HepG2 (cell line): ENCODE data around the gene HCK.

Experiments used
- EP300 ChIP-seq, 3 experiments: sonication (generic) in 1 of 3; formaldehyde crosslinking in 1 of 3; IDR thresholded peaks; 2 replicates each; pipeline versions ENCODE4 v1.5.1 to v1.6.1; 2011 to 2020; ENCODE audit warnings: low read depth in 2 of 3, low read length in 2 of 3, borderline replicate concordance in 1 of 3, improper control_type of control experiment in 1 of 3, mild to moderate bottlenecking in 1 of 3, missing genetic modification reagents in 1 of 3, moderate library complexity in 1 of 3
- TCF7 ChIP-seq: sonication (generic); IDR thresholded peaks from 2 replicates; pipeline ENCODE4 v1.6.1; 2016; ENCODE audit warnings: antibody characterized with exemption, low read depth
- ZFP36 ChIP-seq: fragments of 150-350 bp; IDR thresholded peaks from 2 replicates; pipeline ENCODE4 v1.6.1; 2018; ENCODE audit warnings: borderline replicate concordance, low read length, low read depth; ENCODE audit not compliant: partially characterized antibody
- ZNF264 ChIP-seq: sonication (generic); formaldehyde crosslinking; IDR thresholded peaks from 2 replicates; pipeline ENCODE4 v1.4.0; 2020; ENCODE audit warnings: missing genetic modification reagents
- ZNF350 ChIP-seq: sonication (generic); formaldehyde crosslinking; IDR thresholded peaks from 2 replicates; pipeline ENCODE4 v1.4.0; 2020; ENCODE audit warnings: mild to moderate bottlenecking, low read depth, missing genetic modification reagents, borderline replicate concordance
- TF ChIP-seq, protein P1 (sequence below): sonication (generic); formaldehyde crosslinking; IDR thresholded peaks from 2 replicates; pipeline ENCODE4 v1.5.0; 2020; ENCODE audit warnings: mild to moderate bottlenecking, missing genetic modification reagents, moderate library complexity
- TF ChIP-seq, protein P2 (sequence below): sonication (generic); formaldehyde crosslinking; IDR thresholded peaks from 2 replicates; pipeline ENCODE4 v1.9.0; 2021; ENCODE audit warnings: mild to moderate bottlenecking, missing genetic modification reagents

DNA sequence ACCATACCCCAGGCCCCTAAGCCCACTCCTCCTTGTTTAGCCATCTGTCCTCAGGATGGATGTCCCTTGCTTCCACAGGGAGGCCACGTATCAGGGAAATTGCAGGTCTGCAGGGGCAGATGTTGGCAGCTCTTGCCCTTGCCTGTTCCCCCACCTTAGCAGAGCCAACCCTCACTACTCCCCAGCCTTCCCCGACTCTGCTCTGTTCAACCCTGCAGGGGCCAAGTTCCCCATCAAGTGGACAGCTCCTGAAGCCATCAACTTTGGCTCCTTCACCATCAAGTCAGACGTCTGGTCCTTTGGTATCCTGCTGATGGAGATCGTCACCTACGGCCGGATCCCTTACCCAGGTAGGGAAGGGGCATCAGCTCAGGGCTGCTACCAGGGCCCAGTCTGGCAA is 46.7 kb downstream of the HCK start:
- no peak for TF ChIP-seq EP300 (IDR thresholded peaks at IDR 0.05; ENCODE audit: low read depth in 2 of 2, low read length in 2 of 2)
- no peak for TF ChIP-seq EP300 (CRISPR knock-in tag; IDR thresholded peaks at IDR 0.05; ENCODE audit: borderline replicate concordance)
- TF ChIP-seq, protein P1, sequence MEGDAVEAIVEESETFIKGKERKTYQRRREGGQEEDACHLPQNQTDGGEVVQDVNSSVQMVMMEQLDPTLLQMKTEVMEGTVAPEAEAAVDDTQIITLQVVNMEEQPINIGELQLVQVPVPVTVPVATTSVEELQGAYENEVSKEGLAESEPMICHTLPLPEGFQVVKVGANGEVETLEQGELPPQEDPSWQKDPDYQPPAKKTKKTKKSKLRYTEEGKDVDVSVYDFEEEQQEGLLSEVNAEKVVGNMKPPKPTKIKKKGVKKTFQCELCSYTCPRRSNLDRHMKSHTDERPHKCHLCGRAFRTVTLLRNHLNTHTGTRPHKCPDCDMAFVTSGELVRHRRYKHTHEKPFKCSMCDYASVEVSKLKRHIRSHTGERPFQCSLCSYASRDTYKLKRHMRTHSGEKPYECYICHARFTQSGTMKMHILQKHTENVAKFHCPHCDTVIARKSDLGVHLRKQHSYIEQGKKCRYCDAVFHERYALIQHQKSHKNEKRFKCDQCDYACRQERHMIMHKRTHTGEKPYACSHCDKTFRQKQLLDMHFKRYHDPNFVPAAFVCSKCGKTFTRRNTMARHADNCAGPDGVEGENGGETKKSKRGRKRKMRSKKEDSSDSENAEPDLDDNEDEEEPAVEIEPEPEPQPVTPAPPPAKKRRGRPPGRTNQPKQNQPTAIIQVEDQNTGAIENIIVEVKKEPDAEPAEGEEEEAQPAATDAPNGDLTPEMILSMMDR (CRISPR knock-in tag) = no peak
- TF ChIP-seq ZFP36 = no peak
- TF ChIP-seq TCF7 = no peak
- no peak for TF ChIP-seq ZNF350 (CRISPR knock-in tag)
- TF ChIP-seq ZNF264 = no peak
- TF ChIP-seq, protein P2, sequence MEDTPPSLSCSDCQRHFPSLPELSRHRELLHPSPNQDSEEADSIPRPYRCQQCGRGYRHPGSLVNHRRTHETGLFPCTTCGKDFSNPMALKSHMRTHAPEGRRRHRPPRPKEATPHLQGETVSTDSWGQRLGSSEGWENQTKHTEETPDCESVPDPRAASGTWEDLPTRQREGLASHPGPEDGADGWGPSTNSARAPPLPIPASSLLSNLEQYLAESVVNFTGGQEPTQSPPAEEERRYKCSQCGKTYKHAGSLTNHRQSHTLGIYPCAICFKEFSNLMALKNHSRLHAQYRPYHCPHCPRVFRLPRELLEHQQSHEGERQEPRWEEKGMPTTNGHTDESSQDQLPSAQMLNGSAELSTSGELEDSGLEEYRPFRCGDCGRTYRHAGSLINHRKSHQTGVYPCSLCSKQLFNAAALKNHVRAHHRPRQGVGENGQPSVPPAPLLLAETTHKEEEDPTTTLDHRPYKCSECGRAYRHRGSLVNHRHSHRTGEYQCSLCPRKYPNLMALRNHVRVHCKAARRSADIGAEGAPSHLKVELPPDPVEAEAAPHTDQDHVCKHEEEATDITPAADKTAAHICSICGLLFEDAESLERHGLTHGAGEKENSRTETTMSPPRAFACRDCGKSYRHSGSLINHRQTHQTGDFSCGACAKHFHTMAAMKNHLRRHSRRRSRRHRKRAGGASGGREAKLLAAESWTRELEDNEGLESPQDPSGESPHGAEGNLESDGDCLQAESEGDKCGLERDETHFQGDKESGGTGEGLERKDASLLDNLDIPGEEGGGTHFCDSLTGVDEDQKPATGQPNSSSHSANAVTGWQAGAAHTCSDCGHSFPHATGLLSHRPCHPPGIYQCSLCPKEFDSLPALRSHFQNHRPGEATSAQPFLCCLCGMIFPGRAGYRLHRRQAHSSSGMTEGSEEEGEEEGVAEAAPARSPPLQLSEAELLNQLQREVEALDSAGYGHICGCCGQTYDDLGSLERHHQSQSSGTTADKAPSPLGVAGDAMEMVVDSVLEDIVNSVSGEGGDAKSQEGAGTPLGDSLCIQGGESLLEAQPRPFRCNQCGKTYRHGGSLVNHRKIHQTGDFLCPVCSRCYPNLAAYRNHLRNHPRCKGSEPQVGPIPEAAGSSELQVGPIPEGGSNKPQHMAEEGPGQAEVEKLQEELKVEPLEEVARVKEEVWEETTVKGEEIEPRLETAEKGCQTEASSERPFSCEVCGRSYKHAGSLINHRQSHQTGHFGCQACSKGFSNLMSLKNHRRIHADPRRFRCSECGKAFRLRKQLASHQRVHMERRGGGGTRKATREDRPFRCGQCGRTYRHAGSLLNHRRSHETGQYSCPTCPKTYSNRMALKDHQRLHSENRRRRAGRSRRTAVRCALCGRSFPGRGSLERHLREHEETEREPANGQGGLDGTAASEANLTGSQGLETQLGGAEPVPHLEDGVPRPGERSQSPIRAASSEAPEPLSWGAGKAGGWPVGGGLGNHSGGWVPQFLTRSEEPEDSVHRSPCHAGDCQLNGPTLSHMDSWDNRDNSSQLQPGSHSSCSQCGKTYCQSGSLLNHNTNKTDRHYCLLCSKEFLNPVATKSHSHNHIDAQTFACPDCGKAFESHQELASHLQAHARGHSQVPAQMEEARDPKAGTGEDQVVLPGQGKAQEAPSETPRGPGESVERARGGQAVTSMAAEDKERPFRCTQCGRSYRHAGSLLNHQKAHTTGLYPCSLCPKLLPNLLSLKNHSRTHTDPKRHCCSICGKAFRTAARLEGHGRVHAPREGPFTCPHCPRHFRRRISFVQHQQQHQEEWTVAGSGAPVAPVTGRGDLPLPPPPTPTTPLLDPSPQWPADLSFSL = no peak
